GM19025 (cell line): Measurements from ENCODE around the gene FRMD4A.

Source experiments
- ATAC-seq: cut with Tn5 transposase; IDR thresholded peaks from one replicate; pipeline ENCODE4 v1.9.1; 2021; ENCODE audit warnings: mild to moderate bottlenecking, low read depth, moderate library complexity; ENCODE audit not compliant: unreplicated experiment

FRMD4A gene

GRCh38 chr10:13648425-13648824 lies 682.3 kb downstream of the FRMD4A start:
- ATAC-seq, result no peak

- ATAC-seq, result no peak
Observed at GRCh38 chr10:13644866-13645265, 685.9 kb downstream of the FRMD4A start.

GRCh38 chr10:13643016-13643415 lies 687.7 kb downstream of the FRMD4A start:
- no peak for ATAC-seq

GRCh38 chr10:13642293-13642692 lies 688.4 kb downstream of the FRMD4A start:
- ATAC-seq, result no peak

GRCh38 chr10:13637894-13638293 lies 692.8 kb downstream of the FRMD4A start:
- ATAC-seq, result no peak

GRCh38 chr10:13637303-13637856 lies 693.3 kb downstream of the FRMD4A start:
- ATAC-seq, result no peak

GRCh38 chr10:13636776-13637175 lies 693.9 kb downstream of the FRMD4A start:
- no peak for ATAC-seq

GRCh38 chr10:13634207-13634606 lies 696.5 kb downstream of the FRMD4A start:
- ATAC-seq, result no peak

- ATAC-seq, result no peak
Observed at GRCh38 chr10:13633689-13634088, 697.0 kb downstream of the FRMD4A start.

GRCh38 chr10:13632884-13633440 lies 697.8 kb downstream of the FRMD4A start:
- ATAC-seq, result no peak

- ATAC-seq, result no peak
Observed at GRCh38 chr10:13632440-13632839, 698.3 kb downstream of the FRMD4A start.

- ATAC-seq, result no peak
Observed at GRCh38 chr10:13631594-13631993, 699.1 kb downstream of the FRMD4A start.

- no peak for ATAC-seq
Observed at GRCh38 chr10:13630231-13630630, 700.5 kb downstream of the FRMD4A start.

- no peak for ATAC-seq
Observed at GRCh38 chr10:13629116-13629515, 701.6 kb downstream of the FRMD4A start.

- no peak for ATAC-seq
Observed at GRCh38 chr10:13628661-13629060, 702.1 kb downstream of the FRMD4A start.

GRCh38 chr10:13627459-13628310 lies 703.0 kb downstream of the FRMD4A start:
- no peak for ATAC-seq

GRCh38 chr10:13624630-13625029 lies 706.1 kb downstream of the FRMD4A start:
- ATAC-seq, result no peak

GRCh38 chr10:13621931-13622330 lies 708.8 kb downstream of the FRMD4A start:
- ATAC-seq, result no peak

- ATAC-seq, result no peak
Observed at GRCh38 chr10:13617116-13617515, 713.6 kb downstream of the FRMD4A start.

- ATAC-seq, result no peak
Observed at GRCh38 chr10:13615650-13616300, 714.9 kb downstream of the FRMD4A start.
